Stimulated activated CD8-positive, alpha-beta memory T cell treated with anti-CD3 and anti-CD28 coated beads, Interleukin-2, amount 100 ng/mL, for 1 hour (primary cell): Measurements from ENCODE around the gene POLR1C.
A peak's percentile ranks its signal among the peaks of the same experiment; 100 is the strongest.
"Not testable (repeated sequence)": the region's sequence is repeated elsewhere in the genome, so short reads cannot be mapped to it uniquely, and the experiment has no call there.

Experiments used
- DNase-seq, 2 donors: peaks; one replicate each; pipeline ENCODE4 v3.0.0-alpha.2; 2020; ENCODE audit warnings: low read depth in 2 of 2

POLR1C gene

GRCh38 chr6:43493230-43493629 is 23.7 kb upstream of the POLR1C start:
- no peak for DNase-seq

- DNase-seq = no peak
Observed at GRCh38 chr6:43493833-43494232, 23.1 kb upstream of the POLR1C start.

- DNase-seq = no peak
Observed at GRCh38 chr6:43494321-43494720, 22.6 kb upstream of the POLR1C start.

DNA sequence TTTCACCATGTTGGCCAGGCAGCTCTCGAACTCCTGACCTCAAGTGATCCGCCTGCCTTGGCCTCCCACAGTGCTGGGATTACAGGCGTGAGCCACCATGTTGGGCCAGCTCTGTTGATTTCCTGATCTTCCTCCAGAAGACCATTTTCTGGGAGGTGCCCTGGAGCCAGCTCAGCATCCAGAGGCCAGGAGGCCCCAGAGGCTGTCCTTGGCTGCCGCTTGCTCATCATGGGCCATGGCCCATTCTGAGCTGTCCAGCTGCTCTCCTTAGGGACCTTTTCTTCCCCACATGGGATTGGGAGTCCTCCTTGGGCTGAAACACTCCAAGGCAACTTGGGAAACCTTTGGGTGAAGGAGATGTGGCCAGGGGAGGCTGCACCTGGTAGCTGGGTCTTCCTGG is 22.1 kb upstream of the POLR1C start:
- no peak for DNase-seq

DNA sequence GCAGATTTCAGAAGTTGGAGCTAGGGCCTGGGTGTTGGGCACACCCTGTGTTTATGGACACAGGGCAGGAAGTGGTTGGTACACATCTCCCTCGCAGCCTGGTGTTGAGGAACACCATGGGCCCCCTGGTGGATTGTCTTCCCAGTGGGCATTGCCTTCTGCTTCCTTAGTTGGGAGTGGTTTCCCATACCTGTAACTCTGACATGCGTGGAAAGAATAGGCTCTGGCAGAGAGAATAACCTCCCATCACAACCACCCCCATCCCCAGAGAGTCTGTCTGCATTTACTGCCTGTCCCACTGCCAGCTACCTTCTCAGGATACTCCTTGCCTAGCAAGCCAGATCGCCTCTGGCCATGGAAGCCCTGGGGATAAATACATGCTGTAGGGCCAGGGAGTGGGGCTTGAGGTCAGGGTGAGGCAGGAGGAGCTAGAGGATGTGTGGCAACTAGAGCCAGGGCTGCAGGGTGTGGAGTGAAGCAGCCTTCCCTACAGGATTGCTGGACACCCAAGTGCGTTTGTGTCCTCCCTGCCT is 21.4 kb upstream of the POLR1C start:
- no peak for DNase-seq

DNA sequence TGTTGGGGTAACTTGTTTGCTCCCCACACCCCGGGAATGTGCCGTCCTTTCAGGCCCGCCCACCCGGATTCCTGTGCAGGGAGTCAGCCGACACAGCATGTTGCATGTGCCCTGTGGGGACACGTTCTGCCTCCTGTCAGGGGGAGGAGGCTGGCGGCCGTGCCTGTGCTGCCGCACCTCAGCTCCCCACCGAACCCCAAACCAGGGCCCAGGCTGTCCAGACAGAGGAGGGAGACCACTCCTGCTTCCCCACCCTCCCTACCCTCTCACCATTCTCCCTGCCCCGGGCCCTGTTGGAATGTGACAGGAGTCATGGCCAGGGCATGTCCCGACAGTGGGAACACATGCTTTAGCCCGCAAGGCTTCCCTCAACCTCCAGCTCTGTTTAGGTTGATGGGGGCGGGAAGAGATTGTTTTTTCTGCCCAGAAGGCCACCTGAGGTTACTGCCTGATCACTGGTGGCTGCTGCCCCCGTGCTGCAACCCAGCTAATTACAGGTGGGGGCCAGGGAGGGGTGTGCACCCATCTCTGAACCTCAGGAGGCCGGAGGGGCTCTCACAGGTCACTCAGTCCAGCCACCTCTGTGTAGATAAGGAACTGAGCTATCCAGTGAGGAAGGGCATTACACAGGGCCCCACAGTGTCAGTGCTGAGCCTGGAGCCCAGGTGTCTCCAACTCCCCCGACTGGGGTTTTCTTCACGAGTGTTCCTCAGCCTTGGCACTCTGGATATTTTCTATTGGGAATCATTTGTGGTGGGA is 20.3 kb upstream of the POLR1C start:
- no peak for DNase-seq

DNA sequence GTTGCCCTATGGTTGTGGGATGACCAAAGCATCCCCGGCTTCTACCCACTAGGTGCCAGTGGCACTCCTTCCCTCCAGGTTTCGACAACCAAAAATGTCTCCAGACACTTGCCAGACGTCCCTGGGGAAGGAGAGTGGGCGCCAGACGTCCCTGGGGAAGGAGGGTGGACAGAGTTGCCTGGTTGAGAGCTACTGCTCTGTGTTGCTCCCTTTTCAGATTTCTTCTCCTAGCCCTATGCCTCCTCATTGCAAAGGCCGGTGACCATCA is 19.8 kb upstream of the POLR1C start:
- DNase-seq = no peak

DNA sequence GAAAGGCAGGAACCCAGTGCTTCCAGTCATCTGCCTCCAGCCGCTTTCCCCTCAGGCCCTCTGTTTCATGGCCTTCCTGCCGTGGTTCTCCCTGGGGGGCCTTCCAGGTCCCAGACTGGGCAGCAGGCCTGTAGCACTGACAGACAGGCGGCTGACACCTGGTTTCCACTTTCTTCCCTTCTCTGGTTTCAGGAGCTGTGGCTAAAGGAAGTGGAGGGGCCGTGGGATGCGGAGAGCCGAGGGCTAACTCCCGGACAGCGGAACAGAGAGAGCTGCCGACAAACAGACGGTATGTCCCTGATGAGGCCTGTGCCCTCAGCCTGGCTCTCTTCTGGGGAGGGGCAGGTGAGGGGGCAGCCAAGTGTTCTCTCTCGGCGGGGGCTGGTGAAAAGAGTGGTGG is 19.2 kb upstream of the POLR1C start:
- no peak for DNase-seq

DNA sequence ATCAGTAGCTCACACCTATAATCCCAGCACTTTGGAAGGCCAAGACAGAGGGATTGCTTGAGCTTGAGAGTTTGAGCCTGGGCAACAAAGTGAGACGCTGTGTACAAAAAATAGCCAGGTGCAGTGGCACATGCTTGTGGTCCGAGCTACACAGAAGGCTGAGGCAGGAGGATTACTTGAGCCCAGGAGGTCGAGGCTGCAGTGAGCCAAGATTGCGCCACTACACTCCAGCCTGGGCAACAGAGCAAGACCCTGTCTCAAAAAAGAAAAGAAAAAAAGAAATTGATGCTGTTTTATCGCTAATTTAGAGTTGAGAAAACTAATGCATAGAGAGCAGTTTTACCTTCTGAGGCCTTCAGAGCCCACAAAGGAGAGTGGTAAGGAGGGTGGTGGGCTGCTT is 18.6 kb upstream of the POLR1C start:
- DNase-seq = not testable (repeated sequence)

GRCh38 chr6:43499028-43499815 is 17.7 kb upstream of the POLR1C start:
- no peak for DNase-seq

- no peak for DNase-seq
Observed at GRCh38 chr6:43500921-43501320, 16.0 kb upstream of the POLR1C start.

- DNase-seq = no peak
Observed at GRCh38 chr6:43502666-43503065, 14.2 kb upstream of the POLR1C start.

GRCh38 chr6:43503443-43503842 is 13.4 kb upstream of the POLR1C start:
- no peak for DNase-seq

GRCh38 chr6:43504756-43505593 is 11.9 kb upstream of the POLR1C start:
- DNase-seq = no peak

DNA sequence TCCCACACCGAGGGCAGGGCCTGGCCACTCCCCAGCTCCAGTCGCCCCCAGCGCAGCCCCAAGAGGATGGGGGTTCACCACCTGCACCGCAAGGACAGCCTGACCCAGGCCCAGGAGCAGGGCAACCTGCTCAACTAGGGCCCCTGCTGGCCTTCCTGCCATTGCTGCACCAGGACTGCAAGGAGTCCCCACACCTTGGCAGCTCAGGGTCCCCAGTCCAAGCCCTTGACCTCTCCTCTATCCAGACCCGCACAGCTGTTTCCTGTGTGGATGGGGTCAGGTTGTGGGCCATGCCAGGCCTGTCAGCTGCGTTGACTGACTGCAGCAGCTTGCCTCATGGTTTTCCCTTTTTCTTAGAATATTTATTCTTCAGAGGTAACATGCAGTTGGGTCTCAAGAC is 11.2 kb upstream of the POLR1C start:
- no peak for DNase-seq

GRCh38 chr6:43506171-43506570 is 10.7 kb upstream of the POLR1C start:
- DNase-seq = no peak

GRCh38 chr6:43506667-43507471 is 10.0 kb upstream of the POLR1C start:
- DNase-seq = peak; percentile 58 to 63

- DNase-seq = no peak
Observed at GRCh38 chr6:43508481-43509141, 8.3 kb upstream of the POLR1C start.

GRCh38 chr6:43509142-43509983 is 7.5 kb upstream of the POLR1C start:
- no peak for DNase-seq
